SK-N-SH (cell line): Measurements from ENCODE around the gene TMEM51.

Experiments
- ELF1 ChIP-seq: IDR thresholded peaks from 2 replicates; pipeline ENCODE4 v1.4.0; 2012
- MXI1 ChIP-seq: IDR thresholded peaks from 2 replicates; pipeline ENCODE4 v1.6.1; 2012; ENCODE audit warnings: mild to moderate bottlenecking, low read depth, low read length, improper control_type of control experiment
- NFIC ChIP-seq: IDR thresholded peaks from 2 replicates; pipeline ENCODE4 v1.4.0; 2012; ENCODE audit warnings: borderline replicate concordance
- TCF12 ChIP-seq: IDR thresholded peaks from 2 replicates; pipeline ENCODE4 v1.4.0; 2012
- TF ChIP-seq, protein P1 (sequence below): fragments of 200-600 bp; sonication (generic); IDR thresholded peaks from 2 replicates; pipeline ENCODE4 v1.6.1; 2017; ENCODE audit warnings: antibody characterized with exemption, mild to moderate bottlenecking, moderate library complexity

DNA sequence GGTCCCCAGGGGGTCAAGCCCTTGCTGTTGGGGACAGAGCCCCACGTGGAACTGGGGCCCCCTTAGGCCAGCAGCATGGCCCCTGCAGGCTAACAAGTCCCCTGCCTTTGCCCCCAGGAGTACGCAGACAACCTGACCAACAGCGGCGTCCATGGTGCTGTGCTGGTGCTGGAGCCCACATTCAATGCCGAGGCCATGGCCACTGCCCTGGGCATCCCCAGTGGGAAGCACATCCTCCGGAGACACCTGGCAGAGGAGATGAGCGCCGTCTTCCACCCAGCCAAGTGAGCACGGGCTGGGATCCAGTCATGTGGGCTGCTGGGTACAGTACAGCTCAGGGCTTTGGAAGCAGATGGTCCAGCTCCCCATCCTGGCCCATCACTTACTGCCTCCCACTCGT, 49.6 kb upstream of the TMEM51 start:
- TF ChIP-seq NFIC = no peak
- TF ChIP-seq, protein P1, sequence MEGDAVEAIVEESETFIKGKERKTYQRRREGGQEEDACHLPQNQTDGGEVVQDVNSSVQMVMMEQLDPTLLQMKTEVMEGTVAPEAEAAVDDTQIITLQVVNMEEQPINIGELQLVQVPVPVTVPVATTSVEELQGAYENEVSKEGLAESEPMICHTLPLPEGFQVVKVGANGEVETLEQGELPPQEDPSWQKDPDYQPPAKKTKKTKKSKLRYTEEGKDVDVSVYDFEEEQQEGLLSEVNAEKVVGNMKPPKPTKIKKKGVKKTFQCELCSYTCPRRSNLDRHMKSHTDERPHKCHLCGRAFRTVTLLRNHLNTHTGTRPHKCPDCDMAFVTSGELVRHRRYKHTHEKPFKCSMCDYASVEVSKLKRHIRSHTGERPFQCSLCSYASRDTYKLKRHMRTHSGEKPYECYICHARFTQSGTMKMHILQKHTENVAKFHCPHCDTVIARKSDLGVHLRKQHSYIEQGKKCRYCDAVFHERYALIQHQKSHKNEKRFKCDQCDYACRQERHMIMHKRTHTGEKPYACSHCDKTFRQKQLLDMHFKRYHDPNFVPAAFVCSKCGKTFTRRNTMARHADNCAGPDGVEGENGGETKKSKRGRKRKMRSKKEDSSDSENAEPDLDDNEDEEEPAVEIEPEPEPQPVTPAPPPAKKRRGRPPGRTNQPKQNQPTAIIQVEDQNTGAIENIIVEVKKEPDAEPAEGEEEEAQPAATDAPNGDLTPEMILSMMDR = no peak
- no peak for TF ChIP-seq MXI1
- no peak for TF ChIP-seq TCF12
- TF ChIP-seq ELF1 = no peak
